HG03521 (cell line): ENCODE data around the gene B9D2.
"Not testable (repeated sequence)": the region's sequence is repeated elsewhere in the genome, so short reads cannot be mapped to it uniquely, and the experiment has no call there.

Source experiments
- ATAC-seq: cut with Tn5 transposase; IDR thresholded peaks from one replicate; pipeline ENCODE4 v1.9.1; 2021; ENCODE audit warnings: mild to moderate bottlenecking, moderate library complexity; ENCODE audit not compliant: unreplicated experiment

B9D2 gene

GRCh38 chr19:41392775-41393174 lies 28.8 kb upstream of the B9D2 start:
- ATAC-seq, result no peak

- no peak for ATAC-seq
Observed at GRCh38 chr19:41391618-41392017, 27.7 kb upstream of the B9D2 start.

GRCh38 chr19:41386442-41386841 lies 22.5 kb upstream of the B9D2 start:
- no peak for ATAC-seq

- no peak for ATAC-seq
Observed at GRCh38 chr19:41384351-41384750, 20.4 kb upstream of the B9D2 start.

GRCh38 chr19:41381536-41381935 lies 17.6 kb upstream of the B9D2 start:
- not testable (repeated sequence) for ATAC-seq

GRCh38 chr19:41377977-41378709 lies 14.2 kb upstream of the B9D2 start:
- ATAC-seq, result no peak

GRCh38 chr19:41376998-41377365 lies 13.0 kb upstream of the B9D2 start:
- no peak for ATAC-seq

GRCh38 chr19:41376241-41376997 lies 12.5 kb upstream of the B9D2 start, which contains the start of gene TMEM91:
Gene TMEM91, plus strand, starts transcription at chr19:41376533. Its CDS starts 1,777 bp downstream, at chr19:41378310.
- no peak for ATAC-seq

- no peak for ATAC-seq
Observed at GRCh38 chr19:41373993-41374392, 10.0 kb upstream of the B9D2 start.

GRCh38 chr19:41372501-41372900 lies 8.6 kb upstream of the B9D2 start:
- ATAC-seq, result no peak

GRCh38 chr19:41371541-41371940 lies 7.6 kb upstream of the B9D2 start:
- ATAC-seq, result no peak

GRCh38 chr19:41371119-41371518 lies 7.2 kb upstream of the B9D2 start:
- not testable (repeated sequence) for ATAC-seq

GRCh38 chr19:41369769-41370168 lies 5.8 kb upstream of the B9D2 start:
- ATAC-seq, result no peak

GRCh38 chr19:41367848-41368301 lies 3.9 kb upstream of the B9D2 start:
- ATAC-seq, result no peak

GRCh38 chr19:41366089-41366488 lies 2.1 kb upstream of the B9D2 start:
- ATAC-seq, result no peak

GRCh38 chr19:41364524-41365391 lies 809 bp upstream of the B9D2 start:
- ATAC-seq, result no peak

- no peak for ATAC-seq
Observed at GRCh38 chr19:41363371-41363752, 587 bp downstream of the B9D2 start.

GRCh38 chr19:41362143-41362847 lies 1.7 kb downstream of the B9D2 start:
- ATAC-seq, result no peak

- no peak for ATAC-seq
Observed at GRCh38 chr19:41359741-41360140, 4.2 kb downstream of the B9D2 start.

GRCh38 chr19:41357746-41358145 lies 6.2 kb downstream of the B9D2 start:
- no peak for ATAC-seq
